GM19025 (cell line): ENCODE data around the gene ZNF512.
A peak's percentile ranks its signal among the peaks of the same experiment; 100 is the strongest.
"Not testable (repeated sequence)": the region's sequence is repeated elsewhere in the genome, so short reads cannot be mapped to it uniquely, and the experiment has no call there.

Experiments
- ATAC-seq: cut with Tn5 transposase; IDR thresholded peaks from one replicate; pipeline ENCODE4 v1.9.1; 2021; ENCODE audit warnings: mild to moderate bottlenecking, low read depth, moderate library complexity; ENCODE audit not compliant: unreplicated experiment

The ZNF512 gene

GRCh38 chr2:27630257-27630656, 47.4 kb downstream of the ZNF512 start:
- ATAC-seq: not testable (repeated sequence)

GRCh38 chr2:27634291-27634690, 51.4 kb downstream of the ZNF512 start:
- ATAC-seq: no peak

DNA sequence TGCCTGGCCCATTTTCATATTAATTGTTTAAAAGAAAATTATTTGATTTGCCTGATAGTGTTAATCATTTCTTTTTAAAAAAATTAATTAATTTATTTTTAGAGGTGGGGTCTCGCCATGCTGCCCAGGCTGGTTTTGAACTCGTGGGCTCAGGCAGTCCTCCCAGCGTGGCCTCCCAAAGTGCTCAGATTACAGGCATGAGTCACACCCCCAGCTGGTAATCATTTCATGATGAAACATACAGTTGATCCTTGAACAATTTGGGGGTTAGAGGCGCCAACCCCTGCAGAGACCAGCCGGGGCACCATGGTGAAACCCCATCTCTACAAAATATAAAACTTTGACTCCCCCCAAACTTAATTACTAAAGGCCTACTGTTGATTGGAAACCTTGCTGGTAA, 53.9 kb downstream of the ZNF512 start:
- ATAC-seq: no peak

- ATAC-seq: no peak
Observed at GRCh38 chr2:27638037-27638637, 55.3 kb downstream of the ZNF512 start.

DNA sequence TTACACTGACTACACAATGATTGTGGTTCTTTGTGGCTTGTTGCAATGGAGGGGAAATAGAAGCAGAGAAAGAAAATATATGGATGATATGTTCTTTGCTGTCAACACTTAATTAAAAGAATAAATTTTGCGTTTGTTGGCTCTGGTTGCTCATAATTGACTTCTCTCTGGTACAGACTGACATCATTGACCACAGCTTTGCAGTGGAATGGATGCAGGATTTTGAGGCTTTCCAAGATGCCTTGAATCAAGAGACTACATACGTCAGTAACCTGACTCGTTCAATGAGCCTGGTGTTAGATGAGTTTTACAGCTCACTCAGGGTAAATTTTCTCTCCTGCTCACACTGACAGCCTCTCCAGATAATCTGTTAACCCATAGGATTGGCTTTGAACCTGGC, 55.9 kb downstream of the ZNF512 start:
- ATAC-seq: no peak

DNA sequence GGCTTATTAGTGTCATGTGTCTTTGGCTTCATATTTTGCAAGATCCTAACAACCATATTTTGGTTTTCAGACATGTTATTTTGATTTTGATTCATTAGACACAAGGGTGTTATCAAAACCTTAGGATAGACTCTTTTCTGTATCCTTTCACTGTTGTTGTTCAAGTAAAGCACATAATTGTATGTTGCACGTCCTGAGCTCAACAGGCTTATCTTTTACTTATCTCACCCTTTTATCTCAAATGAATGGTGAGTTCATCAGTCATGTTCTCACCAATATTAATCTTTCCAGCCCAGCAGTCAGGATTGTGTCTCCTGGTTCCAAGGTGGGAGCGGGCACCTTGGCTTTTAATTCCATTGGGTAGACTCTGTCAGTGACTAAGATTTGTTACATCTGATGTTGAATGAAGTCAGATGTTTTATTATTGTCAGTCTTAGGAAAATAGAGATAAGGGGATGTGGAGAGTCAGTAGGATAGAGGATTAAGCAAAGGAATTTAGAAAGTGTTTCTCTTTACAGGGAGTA, 57.9 kb downstream of the ZNF512 start:
- no peak for ATAC-seq

- no peak for ATAC-seq
Observed at GRCh38 chr2:27645197-27645596, 62.4 kb downstream of the ZNF512 start.

DNA sequence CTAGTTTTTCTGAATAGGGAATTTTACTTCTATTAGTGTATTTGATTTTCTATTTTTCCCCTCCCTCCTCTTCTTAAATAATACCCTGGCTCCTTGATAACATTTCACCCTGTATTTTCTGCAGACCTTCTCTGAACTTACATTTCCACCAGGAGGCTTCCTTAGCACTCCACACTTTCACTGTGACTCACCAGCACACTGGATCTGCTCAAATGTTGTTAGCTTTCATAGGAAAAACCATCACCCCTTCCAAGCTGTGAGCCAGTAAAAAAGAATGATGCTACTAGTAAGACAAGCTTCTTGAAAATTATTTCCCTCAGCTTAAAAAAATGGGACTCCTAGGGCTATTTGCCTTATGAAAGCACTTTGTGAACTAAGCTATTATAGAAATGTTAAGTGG, 64.4 kb downstream of the ZNF512 start:
- ATAC-seq: no peak

DNA sequence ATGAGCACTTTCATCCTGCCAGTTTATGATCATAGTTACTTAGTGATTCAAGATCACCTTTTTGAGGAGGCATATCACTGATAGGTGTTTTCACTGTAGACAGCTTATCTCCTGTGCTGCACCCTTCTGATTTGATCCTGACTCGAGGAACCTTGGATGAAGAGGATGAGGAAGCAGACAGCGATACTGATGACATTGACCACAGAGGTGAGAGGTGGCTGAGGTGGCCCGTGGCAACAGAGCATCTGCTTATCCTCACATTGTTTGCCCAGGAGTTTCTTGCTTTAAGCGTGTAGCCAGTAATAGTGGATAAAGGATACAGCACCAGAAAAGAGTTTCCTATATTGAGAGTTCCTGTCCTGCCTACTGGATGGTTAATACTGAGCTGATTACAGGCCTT, 64.9 kb downstream of the ZNF512 start:
- ATAC-seq: no peak

DNA sequence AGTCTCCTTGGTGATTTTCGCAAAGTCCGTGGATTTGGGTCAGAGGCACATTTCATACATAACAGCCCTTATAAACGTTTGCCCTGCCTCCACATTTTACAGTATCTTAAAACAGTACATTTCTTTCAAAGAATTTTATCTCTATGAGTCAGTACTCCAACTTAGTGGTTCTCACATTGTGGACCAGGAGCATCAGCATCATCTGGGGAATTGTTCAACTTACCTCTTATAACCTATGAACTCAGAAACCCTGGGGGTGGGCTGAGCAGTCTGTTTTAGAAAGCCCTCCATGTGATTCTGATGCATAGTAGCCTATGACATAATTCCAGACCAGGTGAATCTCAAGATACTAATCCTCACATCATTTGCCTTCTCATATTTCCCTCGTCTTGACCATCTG, 68.2 kb downstream of the ZNF512 start:
- ATAC-seq: no peak

- no peak for ATAC-seq
Observed at GRCh38 chr2:27652341-27652740, 69.5 kb downstream of the ZNF512 start.

- no peak for ATAC-seq
Observed at GRCh38 chr2:27652790-27653189, 69.9 kb downstream of the ZNF512 start.

GRCh38 chr2:27653397-27653796, 70.6 kb downstream of the ZNF512 start:
- no peak for ATAC-seq

GRCh38 chr2:27655155-27655951, 72.5 kb downstream of the ZNF512 start:
- no peak for ATAC-seq

GRCh38 chr2:27661371-27661770, 78.5 kb downstream of the ZNF512 start:
- no peak for ATAC-seq

- ATAC-seq: peak; percentile 72
Observed at GRCh38 chr2:27663285-27664153, 80.7 kb downstream of the ZNF512 start, which contains the start of the genes SLC4A1AP and SUPT7L. Gene SLC4A1AP, plus strand, starts transcription at chr2:27663889. Its CDS starts 26 bp downstream, at chr2:27663915. Gene SUPT7L, minus strand, starts transcription at chr2:27663614. Its CDS starts 1,422 bp downstream, at chr2:27662192.

DNA sequence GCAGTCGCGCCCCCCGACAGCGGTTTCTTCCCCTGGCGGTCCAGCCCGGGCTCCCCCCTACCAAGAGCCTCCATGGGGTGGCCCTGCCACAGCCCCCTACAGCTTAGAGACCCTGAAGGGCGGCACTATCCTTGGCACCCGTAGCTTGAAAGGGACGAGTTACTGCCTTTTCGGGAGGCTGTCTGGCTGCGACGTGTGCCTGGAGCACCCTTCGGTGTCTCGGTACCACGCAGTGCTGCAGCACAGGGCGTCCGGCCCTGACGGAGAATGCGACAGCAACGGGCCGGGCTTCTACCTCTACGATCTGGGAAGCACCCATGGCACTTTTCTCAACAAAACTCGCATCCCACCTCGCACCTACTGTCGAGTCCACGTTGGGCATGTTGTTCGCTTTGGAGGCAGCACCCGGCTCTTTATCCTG, 81.3 kb downstream of the ZNF512 start:
- ATAC-seq: peak; percentile 2

DNA sequence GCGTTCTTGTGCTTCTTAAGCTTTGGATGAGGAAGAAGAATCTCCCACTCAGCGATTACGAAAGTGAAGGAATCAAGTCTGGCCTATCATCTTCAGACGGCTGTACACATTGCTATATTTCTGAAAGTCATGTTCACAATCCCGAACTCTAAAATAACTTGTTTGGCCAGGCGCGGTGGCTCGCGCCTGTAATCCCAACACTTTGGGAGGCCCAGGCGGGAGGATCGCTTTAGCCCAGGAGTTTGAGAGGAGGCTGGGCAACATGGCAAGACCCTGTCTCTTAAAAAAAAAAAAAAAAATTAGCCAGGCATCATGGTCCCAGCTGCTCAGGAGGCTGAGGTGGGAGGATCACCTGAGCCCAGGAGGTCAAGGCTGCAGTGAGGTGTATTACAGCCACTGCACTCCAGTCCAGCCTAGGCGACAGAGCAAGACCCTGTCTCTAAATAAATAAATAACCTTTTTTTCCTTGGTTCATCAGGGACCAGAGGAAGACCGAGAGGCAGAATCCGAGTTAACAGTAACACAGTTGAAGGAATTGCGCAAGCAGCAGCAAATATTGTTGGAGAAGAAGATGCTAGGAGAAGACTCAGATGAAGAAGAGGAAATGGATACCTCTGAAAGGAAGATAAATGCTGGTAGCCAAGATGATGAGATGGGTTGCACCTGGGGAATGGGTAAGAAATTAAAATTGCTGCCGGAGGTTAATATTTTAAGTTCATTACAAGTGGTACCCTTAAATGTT, 82.0 kb downstream of the ZNF512 start:
- ATAC-seq: no peak

DNA sequence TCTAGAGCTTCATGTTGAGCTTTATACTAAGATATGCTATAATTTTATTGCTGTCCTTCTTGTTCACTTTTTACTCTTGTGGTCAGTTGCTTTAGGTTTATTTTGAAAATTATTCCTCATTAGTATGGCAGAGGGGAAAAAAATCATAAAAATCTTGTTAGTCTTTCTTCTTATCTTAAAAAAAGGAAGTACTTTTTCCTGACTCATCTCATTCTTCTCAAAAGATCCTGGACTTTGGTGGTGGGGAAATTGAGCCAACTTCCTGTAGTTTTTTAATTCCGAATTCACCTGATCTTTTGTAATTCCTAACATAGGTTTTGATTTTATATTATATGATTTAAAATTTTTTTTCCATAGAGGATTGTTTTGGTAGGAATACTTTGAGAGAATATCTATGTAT, 84.6 kb downstream of the ZNF512 start:
- ATAC-seq: no peak

DNA sequence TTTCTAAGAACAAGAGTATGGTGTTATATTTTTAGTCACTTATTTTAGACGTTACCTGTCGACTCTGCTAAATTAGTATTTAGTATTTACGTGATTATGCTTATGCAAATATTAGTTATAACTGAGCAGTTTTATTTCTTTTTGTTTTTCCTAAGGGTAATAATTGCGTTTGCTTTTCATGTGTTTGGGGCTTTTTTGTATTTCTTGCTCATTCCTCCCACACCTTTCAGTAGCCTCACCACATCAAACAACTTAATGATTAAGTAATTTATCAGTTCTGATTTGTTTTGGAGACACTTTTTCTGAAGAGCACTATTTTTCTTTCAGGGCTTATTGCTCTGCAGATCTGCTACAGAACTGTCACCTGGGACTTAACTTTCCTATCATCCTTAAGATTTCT, 88.4 kb downstream of the ZNF512 start:
- ATAC-seq: no peak
